Effector memory CD4-positive, alpha-beta T cell (primary cell): ENCODE measurements around the gene PEG3.
"Not testable (repeated sequence)": the region's sequence is repeated elsewhere in the genome, so short reads cannot be mapped to it uniquely, and the experiment has no call there.

ENCODE experiments used
- DNase-seq, 3 donors: peaks; one replicate each; pipeline ENCODE4 v3.0.0-alpha.2; 2020
- H3K27ac ChIP-seq: 2 replicates; pipeline ENCODE4 v1.7.0; 2013; ENCODE audit warnings: mild to moderate bottlenecking, low read length, moderate library complexity; ENCODE audit not compliant: insufficient read depth, poor library complexity, severe bottlenecking
- H3K27me3 ChIP-seq: replicated peaks from 2 replicates; pipeline ENCODE4 v1.7.0; 2013; ENCODE audit warnings: mild to moderate bottlenecking, low read length; ENCODE audit not compliant: insufficient read depth, control insufficient read depth, poor library complexity, severe bottlenecking
- H3K36me3 ChIP-seq: 2 replicates; pipeline ENCODE4 v1.7.0; 2013; ENCODE audit warnings: mild to moderate bottlenecking, low read length, moderate library complexity; ENCODE audit not compliant: control insufficient read depth, insufficient read depth
- H3K4me1 ChIP-seq: 2 replicates; pipeline ENCODE4 v1.7.0; 2013; ENCODE audit warnings: low read length, mild to moderate bottlenecking; ENCODE audit not compliant: control insufficient read depth, insufficient read depth, poor library complexity, severe bottlenecking
- H3K4me3 ChIP-seq: 2 replicates; pipeline ENCODE4 v1.7.0; 2013; ENCODE audit warnings: low read length, low read depth, mild to moderate bottlenecking; ENCODE audit not compliant: insufficient read depth, poor library complexity, severe bottlenecking
- H3K9me3 ChIP-seq: 2 replicates; pipeline ENCODE4 v1.7.0; 2013; ENCODE audit warnings: mild to moderate bottlenecking, low read length, moderate library complexity; ENCODE audit not compliant: control insufficient read depth

Gene PEG3

DNA sequence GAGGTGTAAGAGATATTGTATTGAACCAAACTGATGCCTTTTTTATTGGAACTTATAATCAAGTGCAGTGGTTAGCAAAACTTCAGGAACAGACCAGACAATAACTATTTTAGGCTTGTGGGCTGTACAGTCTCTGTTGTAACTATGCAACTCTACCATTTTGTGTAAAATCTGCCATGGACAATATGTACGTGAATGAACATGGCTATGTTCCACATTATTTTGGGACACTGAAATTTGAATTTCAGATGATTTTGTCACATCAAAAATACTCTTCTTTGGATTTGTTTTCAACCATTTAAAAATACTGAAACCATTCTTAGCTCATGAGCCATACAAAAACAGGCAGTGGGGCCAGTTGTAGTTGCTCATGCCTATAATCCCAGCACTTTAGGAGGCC lies 27.9 kb upstream of the PEG3 start:
- Histone ChIP-seq H3K27ac (no peak overlapping the region), H3K36me3 (no peaks in the 10 kb centered on the region), H3K4me1 (no peaks in the 10 kb centered on the region), H3K27me3 (no peaks in the 10 kb centered on the region), H3K4me3 (no peak overlapping the region), H3K9me3 (no peaks in the 10 kb centered on the region)
- no peak for DNase-seq

DNA sequence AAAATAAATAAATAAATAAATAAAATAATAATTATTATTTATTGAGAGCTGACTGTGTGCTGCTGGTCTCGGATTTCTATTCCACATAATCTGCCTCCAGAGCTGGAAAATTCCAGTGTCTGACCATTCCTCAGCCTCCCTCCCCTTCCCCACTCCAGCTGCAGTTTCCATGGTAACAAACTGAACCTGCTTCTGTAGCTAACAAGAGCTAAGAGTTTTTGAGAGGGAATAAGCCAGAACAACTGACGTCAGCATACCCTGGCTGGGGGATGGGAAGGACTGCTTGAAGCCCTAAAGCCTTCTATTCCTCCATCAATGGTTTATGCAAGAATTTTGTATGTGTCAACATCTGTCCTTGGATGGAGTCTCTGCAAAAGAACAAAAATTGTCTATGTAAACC lies 26.0 kb upstream of the PEG3 start:
- H3K9me3 ChIP-seq, result no peaks in the 10 kb centered on the region
- no peak overlapping the region for H3K27ac ChIP-seq
- H3K4me1 ChIP-seq, result no peaks in the 10 kb centered on the region
- DNase-seq, result no peak
- no peaks in the 10 kb centered on the region for H3K36me3 ChIP-seq
- no peaks in the 10 kb centered on the region for H3K27me3 ChIP-seq
- H3K4me3 ChIP-seq, result no peak overlapping the region

DNA sequence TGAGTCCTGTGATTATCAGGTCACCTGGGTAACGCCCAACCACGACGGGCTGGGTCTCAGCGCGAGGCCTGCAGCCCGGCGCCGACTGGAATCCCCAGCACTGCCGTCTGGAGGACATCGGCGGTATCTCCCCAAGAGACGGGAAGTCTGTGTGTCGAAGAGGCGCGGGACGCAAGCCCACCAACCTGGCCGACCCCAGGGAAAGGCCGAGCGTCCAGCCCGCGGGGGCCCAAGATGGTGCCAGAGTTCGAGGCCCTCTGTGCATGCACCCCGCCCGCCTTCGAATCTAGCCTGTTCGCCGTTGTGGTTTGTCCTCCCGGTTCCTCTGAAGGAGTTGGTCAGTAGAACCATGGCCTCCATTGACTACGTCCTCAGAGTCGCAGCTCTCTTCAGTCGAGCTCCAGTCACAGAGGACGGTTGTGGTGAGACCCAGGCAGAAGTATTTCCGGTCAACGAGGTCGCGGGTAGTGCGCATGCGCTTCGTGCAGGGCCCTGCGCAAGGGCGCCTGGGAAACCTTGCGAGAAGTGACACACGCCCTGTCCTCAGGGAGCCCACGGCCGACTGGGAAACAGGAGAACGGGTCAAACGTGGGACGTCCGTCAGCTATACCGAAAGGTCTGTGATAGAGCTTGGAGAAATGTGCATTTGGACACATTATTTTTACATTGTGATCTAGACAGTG lies 24.1 kb upstream of the PEG3 start:
- no peaks in the 10 kb centered on the region for H3K4me1 ChIP-seq
- no peak overlapping the region for H3K27ac ChIP-seq
- no peaks in the 10 kb centered on the region for H3K9me3 ChIP-seq
- H3K36me3 ChIP-seq, result no peaks in the 10 kb centered on the region
- no peaks in the 10 kb centered on the region for H3K27me3 ChIP-seq
- DNase-seq, result no peak
- no peak overlapping the region for H3K4me3 ChIP-seq

DNA sequence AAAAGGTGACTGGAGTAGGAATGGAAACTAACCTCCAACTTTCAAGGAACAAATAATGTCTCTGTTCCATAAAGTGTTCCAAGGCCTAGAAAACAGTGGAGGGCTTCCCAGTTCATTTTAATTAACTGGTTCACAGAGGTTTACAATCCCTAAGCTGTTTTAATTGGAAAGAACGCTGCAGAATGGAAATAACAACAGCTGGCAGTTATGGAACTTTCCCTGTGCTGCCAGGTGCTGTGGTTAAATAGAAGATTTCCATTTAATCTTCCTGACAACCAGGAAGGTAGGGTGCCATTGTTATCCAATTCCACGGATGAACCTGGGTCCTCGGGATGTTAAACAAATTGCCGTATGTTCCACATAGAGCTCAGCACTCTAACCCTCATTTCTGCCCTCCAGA lies 22.2 kb upstream of the PEG3 start:
- H3K27me3 ChIP-seq, result no peaks in the 10 kb centered on the region
- no peaks in the 10 kb centered on the region for H3K4me1 ChIP-seq
- no peaks in the 10 kb centered on the region for H3K9me3 ChIP-seq
- H3K27ac ChIP-seq, result no peak overlapping the region
- DNase-seq, result no peak
- H3K36me3 ChIP-seq, result no peaks in the 10 kb centered on the region
- no peak overlapping the region for H3K4me3 ChIP-seq

DNA sequence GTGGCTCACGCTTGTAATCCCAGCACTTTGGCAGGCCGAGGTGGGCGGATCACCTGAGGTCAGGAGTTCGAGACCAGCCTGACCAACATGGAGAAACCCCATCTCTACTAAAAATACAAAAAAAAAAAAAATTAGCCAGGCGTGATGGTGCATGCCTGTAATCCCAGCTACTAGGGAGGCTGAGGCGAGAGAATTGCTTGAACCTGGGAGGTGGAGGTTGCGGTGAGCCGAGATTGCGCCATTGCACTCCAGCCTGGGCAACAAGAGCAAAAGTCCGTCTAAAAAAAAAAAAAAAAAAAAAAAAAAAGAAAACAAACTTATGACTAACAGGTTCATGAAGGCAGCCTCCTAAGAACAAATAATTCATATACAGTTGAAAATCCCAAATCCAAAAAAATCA lies 19.9 kb upstream of the PEG3 start:
- H3K36me3 ChIP-seq, H3K9me3 ChIP-seq, DNase-seq, H3K27ac ChIP-seq, H3K27me3 ChIP-seq, H3K4me3 ChIP-seq, H3K4me1 ChIP-seq: not testable (repeated sequence)

DNA sequence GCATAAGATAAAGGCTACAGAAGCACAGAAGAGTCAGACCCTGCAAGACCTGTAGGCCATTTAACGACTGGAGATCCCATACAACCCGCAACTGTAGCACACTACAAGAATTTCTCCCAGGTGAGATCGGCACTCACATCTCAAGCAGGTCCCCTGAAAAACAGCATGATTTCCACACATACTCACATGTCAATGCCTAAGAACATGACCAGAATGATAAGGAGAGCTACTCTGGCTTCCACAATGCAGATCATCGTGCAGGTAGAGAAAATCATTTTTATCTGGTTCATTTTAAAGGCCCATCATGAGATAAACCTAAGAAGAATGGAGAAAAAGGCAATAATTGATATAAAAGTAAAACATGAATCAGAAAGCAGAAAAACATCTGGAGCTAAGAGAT lies 17.5 kb upstream of the PEG3 start:
- no peaks in the 10 kb centered on the region for H3K9me3 ChIP-seq
- DNase-seq, result no peak
- H3K4me3 ChIP-seq, result no peak overlapping the region
- no peaks in the 10 kb centered on the region for H3K36me3 ChIP-seq
- no peak overlapping the region for H3K27ac ChIP-seq
- no peaks in the 10 kb centered on the region for H3K27me3 ChIP-seq
- H3K4me1 ChIP-seq, result no peaks in the 10 kb centered on the region

DNA sequence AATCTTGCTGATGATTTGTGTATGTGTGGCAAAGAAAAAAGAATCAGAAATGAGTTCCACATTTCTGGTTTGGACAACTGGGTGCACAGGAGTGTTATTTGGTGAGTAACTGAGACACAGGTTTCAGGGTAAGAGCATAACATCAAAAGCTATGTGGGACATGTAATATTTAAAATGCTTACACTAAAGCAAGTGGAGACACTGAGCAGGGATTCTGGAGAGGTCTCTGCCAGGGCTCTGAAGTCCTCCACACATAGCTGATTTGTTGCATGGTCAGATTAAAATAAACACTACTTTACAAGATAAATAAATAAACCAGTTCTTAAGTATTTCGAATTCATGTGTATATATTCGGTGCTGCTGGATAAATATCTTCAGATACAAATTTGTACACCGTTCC lies 16.3 kb upstream of the PEG3 start:
- no peaks in the 10 kb centered on the region for H3K9me3 ChIP-seq
- no peak overlapping the region for H3K4me3 ChIP-seq
- no peak overlapping the region for H3K27ac ChIP-seq
- H3K36me3 ChIP-seq, result no peaks in the 10 kb centered on the region
- H3K27me3 ChIP-seq, result no peaks in the 10 kb centered on the region
- H3K4me1 ChIP-seq, result no peaks in the 10 kb centered on the region
- no peak for DNase-seq

DNA sequence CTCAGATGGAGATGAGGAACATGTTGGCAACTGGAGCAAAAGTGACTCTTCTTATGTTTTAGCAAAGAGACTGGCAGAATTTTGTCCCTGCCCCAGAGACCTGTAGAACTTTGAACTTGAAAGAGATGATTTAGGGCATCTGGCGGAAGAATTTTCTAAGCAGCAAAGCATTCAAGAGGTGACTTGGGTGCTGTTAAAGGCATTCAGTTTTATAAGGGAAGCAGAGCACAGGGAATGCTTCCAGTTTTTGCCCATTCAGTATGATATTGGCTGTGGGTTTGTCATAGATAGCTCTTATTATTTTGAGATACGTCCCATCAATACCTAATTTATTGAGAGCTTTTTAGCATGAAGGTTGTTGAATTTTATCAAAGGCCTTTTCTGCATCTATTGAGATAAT lies 11.8 kb upstream of the PEG3 start:
- not testable (repeated sequence) for H3K4me1 ChIP-seq, H3K27ac ChIP-seq, H3K9me3 ChIP-seq, H3K4me3 ChIP-seq, H3K27me3 ChIP-seq, H3K36me3 ChIP-seq, DNase-seq

DNA sequence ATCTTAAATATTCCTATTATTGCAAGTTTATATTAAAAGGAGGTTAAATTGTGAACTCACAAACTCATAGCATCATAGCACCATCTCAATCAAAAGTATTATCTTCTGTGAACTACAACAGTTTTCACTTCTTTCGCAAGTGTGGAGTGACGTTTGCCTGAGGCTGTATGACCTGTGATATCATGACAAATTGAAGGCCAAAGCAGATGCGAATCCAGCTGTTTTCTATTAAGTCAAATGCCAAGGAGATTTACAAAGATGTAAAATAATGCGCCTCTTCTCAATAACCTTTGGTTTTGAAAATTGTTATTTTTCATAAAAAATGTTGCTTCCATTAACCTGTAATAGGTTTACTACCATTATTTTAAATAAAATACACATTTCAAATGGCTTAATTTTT lies 7.6 kb upstream of the PEG3 start:
- no peak overlapping the region for H3K27ac ChIP-seq
- no peaks in the 10 kb centered on the region for H3K36me3 ChIP-seq
- no peaks in the 10 kb centered on the region for H3K27me3 ChIP-seq
- no peak overlapping the region for H3K4me3 ChIP-seq
- DNase-seq, result no peak
- H3K9me3 ChIP-seq, result no peaks in the 10 kb centered on the region
- no peaks in the 10 kb centered on the region for H3K4me1 ChIP-seq

DNA sequence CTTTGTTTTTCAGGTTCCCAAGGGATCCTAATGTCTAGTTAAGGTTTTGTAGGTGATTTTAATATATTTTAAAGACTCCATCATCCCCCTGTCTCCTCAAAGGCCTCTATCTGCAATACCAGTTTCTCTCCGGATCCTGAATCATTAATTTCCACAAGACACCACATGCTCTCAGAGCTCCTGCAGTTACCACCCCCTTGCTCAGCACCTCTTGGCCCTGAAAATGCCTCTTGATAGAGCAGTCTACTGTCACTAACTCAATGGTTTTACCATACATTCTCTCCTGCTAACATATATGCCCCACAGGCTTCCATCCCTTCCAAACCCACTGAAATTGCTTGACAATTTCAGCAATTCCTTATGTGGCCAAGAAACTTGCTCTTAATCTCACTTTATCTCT lies 1.9 kb upstream of the PEG3 start:
- no peak for DNase-seq
- H3K27ac ChIP-seq, result no peak overlapping the region
- H3K36me3 ChIP-seq, result no peaks in the 10 kb centered on the region
- no peak overlapping the region for H3K4me3 ChIP-seq
- peaks cover 11% of the 10 kb centered on the region for H3K9me3 ChIP-seq
- no peaks in the 10 kb centered on the region for H3K4me1 ChIP-seq
- no peaks in the 10 kb centered on the region for H3K27me3 ChIP-seq

DNA sequence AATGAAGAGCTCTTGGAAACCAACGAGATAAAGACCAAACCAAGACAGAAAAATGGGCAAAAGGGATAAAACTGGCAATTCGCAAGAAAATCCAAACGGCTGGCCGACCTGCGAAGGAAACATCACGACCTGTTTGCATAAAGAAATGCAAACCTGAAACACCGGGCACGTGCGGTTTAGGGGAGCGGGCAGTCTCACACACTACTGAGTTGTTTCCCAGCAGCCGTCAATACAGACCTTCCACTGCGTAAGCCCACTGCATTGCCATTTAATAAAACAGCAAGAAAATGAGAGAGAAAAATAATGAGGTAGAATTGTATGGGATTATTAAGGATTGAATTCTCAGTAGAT lies 642 bp upstream of the PEG3 start:
- Histone ChIP-seq H3K36me3 (no peaks in the 10 kb centered on the region), H3K9me3 (peaks cover 11% of the 10 kb centered on the region), H3K4me1 (no peaks in the 10 kb centered on the region), H3K4me3 (no peak overlapping the region), H3K27me3 (no peaks in the 10 kb centered on the region), H3K27ac (no peak overlapping the region)
- no peak for DNase-seq
